Cardiac muscle cell (in vitro differentiated cells and primary cell): ENCODE data around the gene FGF12. TPM values are rescaled to one million over a fixed set of nuclear protein-coding genes. Genes with fewer than 3 reads are reported as not detected.

Source experiments
- DNase-seq, 2 donors: peaks; one replicate each; pipeline versions ENCODE4 v3.0.0 to v3.0.0-alpha.2; 2010 to 2017; ENCODE audit warnings: low read depth in 1 of 2, low spot score in 1 of 2
- H3K27ac ChIP-seq: fragments of 200-600 bp; sonication (generic); 2 replicates; pipeline ENCODE4 v1.5.1; 2016
- H3K27me3 ChIP-seq: fragments of 200-600 bp; sonication (generic); 2 replicates; pipeline ENCODE4 v1.6.0; 2016; ENCODE audit warnings: control low read depth
- H3K36me3 ChIP-seq: fragments of 200-600 bp; sonication (generic); 2 replicates; pipeline ENCODE4 v1.5.1; 2016; ENCODE audit warnings: control low read depth
- H3K4me1 ChIP-seq: fragments of 200-600 bp; sonication (generic); 2 replicates; pipeline ENCODE4 v1.8.1; 2017; ENCODE audit warnings: low read depth, mild to moderate bottlenecking, mixed run types
- H3K4me3 ChIP-seq: fragments of 200-600 bp; sonication (generic); 2 replicates; pipeline ENCODE4 v1.5.1; 2016; ENCODE audit warnings: mild to moderate bottlenecking
- H3K9me3 ChIP-seq: fragments of 200-600 bp; sonication (generic); 2 replicates; pipeline ENCODE4 v1.5.1; 2017; ENCODE audit warnings: low read depth, mild to moderate bottlenecking, control low read depth
- CTCF ChIP-seq: IDR thresholded peaks from 2 replicates; pipeline ENCODE4 v1.5.1; 2012; ENCODE audit warnings: low read depth, mild to moderate bottlenecking, low read length
- polyA plus RNA-seq: library from polyadenylated mRNA; unstranded; fragments of >200 nt; fragmentation: Nextera tagmentation; extraction: Ambion mirVana; gene quantifications from 2 replicates; pipeline ENCODE4 v1.2.1, GENCODE V29; 2016
- total RNA-seq: library from RNA; depleted of rRNA; stranded (reverse); fragments of >200 nt; gene quantifications from 2 replicates; pipeline ENCODE4 v1.2.3, GENCODE V29; 2016

The FGF12 gene
- total and polyA plus RNA-seq, 2 experiments from 2014 or later, result 1.2 to 1.7 TPM

- Histone ChIP-seq H3K36me3 (no peaks in the 10 kb centered on the region), H3K4me3 (no peak overlapping the region), H3K27me3 (no peaks in the 10 kb centered on the region), H3K9me3 (no peaks in the 10 kb centered on the region), H3K4me1 (no peaks in the 10 kb centered on the region), H3K27ac (no peak overlapping the region)
- no peak for TF ChIP-seq CTCF
- no peak for DNase-seq
Measured at GRCh38 chr3:192246847-192247559, 480.3 kb downstream of the FGF12 start.

GRCh38 chr3:192244591-192244990 lies 482.8 kb downstream of the FGF12 start:
- Histone ChIP-seq H3K36me3 (no peaks in the 10 kb centered on the region), H3K4me1 (no peaks in the 10 kb centered on the region), H3K27me3 (no peaks in the 10 kb centered on the region), H3K9me3 (no peaks in the 10 kb centered on the region), H3K4me3 (no peak overlapping the region), H3K27ac (no peak overlapping the region)
- DNase-seq, result no peak
- TF ChIP-seq CTCF, result no peak

- H3K4me1 ChIP-seq, result no peaks in the 10 kb centered on the region
- no peak overlapping the region for H3K27ac ChIP-seq
- H3K4me3 ChIP-seq, result no peak overlapping the region
- H3K27me3 ChIP-seq, result no peaks in the 10 kb centered on the region
- DNase-seq, result no peak
- TF ChIP-seq CTCF, result no peak
- H3K9me3 ChIP-seq, result no peaks in the 10 kb centered on the region
- no peaks in the 10 kb centered on the region for H3K36me3 ChIP-seq
Measured at GRCh38 chr3:192239956-192240355, 487.4 kb downstream of the FGF12 start.

- no peaks in the 10 kb centered on the region for H3K9me3 ChIP-seq
- no peaks in the 10 kb centered on the region for H3K27me3 ChIP-seq
- H3K4me1 ChIP-seq, result no peaks in the 10 kb centered on the region
- H3K27ac ChIP-seq, result no peak overlapping the region
- DNase-seq, result no peak
- TF ChIP-seq CTCF, result no peak
- no peaks in the 10 kb centered on the region for H3K36me3 ChIP-seq
- H3K4me3 ChIP-seq, result no peak overlapping the region
Measured at GRCh38 chr3:192237992-192238608, 489.2 kb downstream of the FGF12 start.

GRCh38 chr3:192229866-192230265 lies 497.5 kb downstream of the FGF12 start:
- H3K9me3 ChIP-seq, result no peaks in the 10 kb centered on the region
- no peak for TF ChIP-seq CTCF
- DNase-seq, result peak in 1 of 2 donors; percentile 21
- H3K4me3 ChIP-seq, result no peak overlapping the region
- H3K27me3 ChIP-seq, result no peaks in the 10 kb centered on the region
- H3K4me1 ChIP-seq, result no peaks in the 10 kb centered on the region
- no peak overlapping the region for H3K27ac ChIP-seq
- no peaks in the 10 kb centered on the region for H3K36me3 ChIP-seq
